Measurements from ENCODE around the gene IGFBP3.
"Not testable (repeated sequence)": the region's sequence is repeated elsewhere in the genome, so short reads cannot be mapped to it uniquely, and the experiment has no call there.

The IGFBP3 gene

GRCh38 chr7:45940939-45941338 lies 19.9 kb upstream of the IGFBP3 start:
- Histone ChIP-seq H3K9me3 (no peaks in the 10 kb centered on the region), H3K4me1 (no peaks in the 10 kb centered on the region), H3K27me3 (no peaks in the 10 kb centered on the region), H3K27ac (no peak overlapping the region), H3K36me3 (no peaks in the 10 kb centered on the region), H3K4me3 (no peak overlapping the region)
- intact Hi-C loops (cut with DNase I; ENCODE audit: low total_unique reads): no loop called here
- no peak for TF ChIP-seq CTCF (IDR thresholded peaks at IDR 0.05)
- no peak for DNase-seq

- H3K9me3 ChIP-seq; H3K27me3 ChIP-seq; intact Hi-C loops (cut with DNase I; ENCODE audit: low total_unique reads); DNase-seq; H3K36me3 ChIP-seq; H3K4me1 ChIP-seq; H3K27ac ChIP-seq; H3K4me3 ChIP-seq: not testable (repeated sequence)
These were observed 19.2 kb upstream of the IGFBP3 start for GRCh38 chr7:45940237-45940781.

- H3K27ac ChIP-seq: no peak overlapping the region
- no peak for TF ChIP-seq CTCF (IDR thresholded peaks at IDR 0.05)
- DNase-seq: no peak
- H3K4me3 ChIP-seq: no peak overlapping the region
- no peaks in the 10 kb centered on the region for H3K27me3 ChIP-seq
- H3K4me1 ChIP-seq: no peaks in the 10 kb centered on the region
- intact Hi-C loops (cut with DNase I; ENCODE audit: low total_unique reads): no loop called here
- no peaks in the 10 kb centered on the region for H3K9me3 ChIP-seq
- H3K36me3 ChIP-seq: no peaks in the 10 kb centered on the region
These were observed 18.5 kb upstream of the IGFBP3 start for GRCh38 chr7:45939574-45939973.

- H3K9me3 ChIP-seq: no peaks in the 10 kb centered on the region
These were observed 17.7 kb upstream of the IGFBP3 start for GRCh38 chr7:45938626-45939302.

GRCh38 chr7:45937862-45938261 lies 16.8 kb upstream of the IGFBP3 start:
- no peaks in the 10 kb centered on the region for H3K27me3 ChIP-seq
- no peak for DNase-seq
- intact Hi-C loops (cut with DNase I; ENCODE audit: low total_unique reads): no loop called here
- no peak for TF ChIP-seq CTCF (IDR thresholded peaks at IDR 0.05)
- no peak overlapping the region for H3K4me3 ChIP-seq
- H3K36me3 ChIP-seq: no peaks in the 10 kb centered on the region
- no peaks in the 10 kb centered on the region for H3K9me3 ChIP-seq
- H3K27ac ChIP-seq: no peak overlapping the region
- no peaks in the 10 kb centered on the region for H3K4me1 ChIP-seq

More at GRCh38 chr7:45938626-45939302, 17.7 kb upstream of the IGFBP3 start:
- TF ChIP-seq CTCF (IDR thresholded peaks at IDR 0.05): no peak
- H3K4me1 ChIP-seq: no peaks in the 10 kb centered on the region
- no peak for DNase-seq
- H3K27me3 ChIP-seq: no peaks in the 10 kb centered on the region
- no peak overlapping the region for H3K4me3 ChIP-seq
- intact Hi-C loops (cut with DNase I; ENCODE audit: low total_unique reads): no loop called here
- H3K36me3 ChIP-seq: no peaks in the 10 kb centered on the region
- no peak overlapping the region for H3K27ac ChIP-seq

- intact Hi-C loops (cut with DNase I; ENCODE audit: low total_unique reads): no loop called here
- H3K27ac ChIP-seq: no peak overlapping the region
- no peaks in the 10 kb centered on the region for H3K9me3 ChIP-seq
- TF ChIP-seq CTCF (IDR thresholded peaks at IDR 0.05): no peak
- no peak for DNase-seq
- no peaks in the 10 kb centered on the region for H3K4me1 ChIP-seq
- H3K27me3 ChIP-seq: no peaks in the 10 kb centered on the region
- H3K4me3 ChIP-seq: no peak overlapping the region
- no peaks in the 10 kb centered on the region for H3K36me3 ChIP-seq
These were observed 16.2 kb upstream of the IGFBP3 start for GRCh38 chr7:45937301-45937700.
